ENCODE measurements around the gene PRKCQ.

DNA sequence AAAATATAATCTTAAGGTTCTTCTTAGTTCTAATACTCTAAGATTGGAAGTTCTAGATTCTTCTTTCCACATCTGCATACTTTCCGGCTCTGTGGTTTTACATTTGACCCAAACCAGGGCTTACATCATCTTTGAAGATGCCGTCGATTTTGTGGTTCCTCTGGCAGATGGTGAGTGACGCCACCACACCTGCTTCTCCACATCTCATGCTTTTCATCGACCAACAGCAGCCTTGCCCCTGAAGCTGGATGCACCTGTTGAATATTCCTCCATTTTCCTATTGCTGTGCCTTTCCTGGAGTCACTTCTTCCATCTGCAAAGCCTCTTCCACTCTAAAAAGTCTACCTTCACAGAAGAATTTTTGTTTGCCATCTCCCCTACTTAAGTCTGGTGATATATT, 121.3 kb downstream of the PRKCQ start:
- TF ChIP-seq, protein P1, sequence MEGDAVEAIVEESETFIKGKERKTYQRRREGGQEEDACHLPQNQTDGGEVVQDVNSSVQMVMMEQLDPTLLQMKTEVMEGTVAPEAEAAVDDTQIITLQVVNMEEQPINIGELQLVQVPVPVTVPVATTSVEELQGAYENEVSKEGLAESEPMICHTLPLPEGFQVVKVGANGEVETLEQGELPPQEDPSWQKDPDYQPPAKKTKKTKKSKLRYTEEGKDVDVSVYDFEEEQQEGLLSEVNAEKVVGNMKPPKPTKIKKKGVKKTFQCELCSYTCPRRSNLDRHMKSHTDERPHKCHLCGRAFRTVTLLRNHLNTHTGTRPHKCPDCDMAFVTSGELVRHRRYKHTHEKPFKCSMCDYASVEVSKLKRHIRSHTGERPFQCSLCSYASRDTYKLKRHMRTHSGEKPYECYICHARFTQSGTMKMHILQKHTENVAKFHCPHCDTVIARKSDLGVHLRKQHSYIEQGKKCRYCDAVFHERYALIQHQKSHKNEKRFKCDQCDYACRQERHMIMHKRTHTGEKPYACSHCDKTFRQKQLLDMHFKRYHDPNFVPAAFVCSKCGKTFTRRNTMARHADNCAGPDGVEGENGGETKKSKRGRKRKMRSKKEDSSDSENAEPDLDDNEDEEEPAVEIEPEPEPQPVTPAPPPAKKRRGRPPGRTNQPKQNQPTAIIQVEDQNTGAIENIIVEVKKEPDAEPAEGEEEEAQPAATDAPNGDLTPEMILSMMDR (IDR thresholded peaks at IDR 0.05), result no peak
- TF ChIP-seq POLR2A (IDR thresholded peaks at IDR 0.05), result no peak
